IPS DF 19.7 (cell line): Measurements from ENCODE around the gene NR3C2.

ENCODE experiments used
- DNase-seq: peaks from one replicate; pipeline ENCODE4 v3.0.0-alpha.2; 2013; ENCODE audit warnings: low read depth, low spot score

The NR3C2 gene

GRCh38 chr4:148077581-148077980, 364.6 kb downstream of the NR3C2 start:
- DNase-seq, result no peak

- DNase-seq, result no peak
These were observed 365.2 kb downstream of the NR3C2 start for GRCh38 chr4:148076964-148077363.

GRCh38 chr4:148075438-148075837, 366.8 kb downstream of the NR3C2 start:
- DNase-seq, result no peak

- no peak for DNase-seq
These were observed 367.8 kb downstream of the NR3C2 start for GRCh38 chr4:148074462-148074861.

- no peak for DNase-seq
These were observed 368.9 kb downstream of the NR3C2 start for GRCh38 chr4:148073349-148073748.

GRCh38 chr4:148072789-148073188, 369.4 kb downstream of the NR3C2 start:
- no peak for DNase-seq

- DNase-seq, result no peak
These were observed 371.2 kb downstream of the NR3C2 start for GRCh38 chr4:148071009-148071408.

GRCh38 chr4:148069895-148070178, 372.4 kb downstream of the NR3C2 start:
- DNase-seq, result no peak

- no peak for DNase-seq
These were observed 372.9 kb downstream of the NR3C2 start for GRCh38 chr4:148069086-148069894.

- DNase-seq, result no peak
These were observed 373.9 kb downstream of the NR3C2 start for GRCh38 chr4:148068065-148068911.

- DNase-seq, result no peak
These were observed 374.8 kb downstream of the NR3C2 start for GRCh38 chr4:148067301-148067916.

- DNase-seq, result no peak
These were observed 377.1 kb downstream of the NR3C2 start for GRCh38 chr4:148065075-148065474.

- DNase-seq, result no peak
These were observed 377.8 kb downstream of the NR3C2 start for GRCh38 chr4:148064451-148064850.

GRCh38 chr4:148062301-148062950, 379.8 kb downstream of the NR3C2 start:
- no peak for DNase-seq

- DNase-seq, result no peak
These were observed 380.4 kb downstream of the NR3C2 start for GRCh38 chr4:148061795-148062194.

GRCh38 chr4:148061141-148061481, 381.1 kb downstream of the NR3C2 start:
- DNase-seq, result no peak

- DNase-seq, result no peak
These were observed 381.7 kb downstream of the NR3C2 start for GRCh38 chr4:148060264-148061140.

- no peak for DNase-seq
These were observed 382.5 kb downstream of the NR3C2 start for GRCh38 chr4:148059617-148060180.

GRCh38 chr4:148057984-148058859, 384.0 kb downstream of the NR3C2 start:
- no peak for DNase-seq

- no peak for DNase-seq
These were observed 384.7 kb downstream of the NR3C2 start for GRCh38 chr4:148057516-148057915.
